HG02642 (cell line): ENCODE measurements around the gene C1R.
A peak's percentile ranks its signal among the peaks of the same experiment; 100 is the strongest.
"Not testable (repeated sequence)": the region's sequence is repeated elsewhere in the genome, so short reads cannot be mapped to it uniquely, and the experiment has no call there.

Experiments
- ATAC-seq: cut with Tn5 transposase; IDR thresholded peaks from one replicate; pipeline ENCODE4 v1.9.1; 2021; ENCODE audit warnings: mild to moderate bottlenecking; ENCODE audit not compliant: unreplicated experiment, poor library complexity

C1R gene

DNA sequence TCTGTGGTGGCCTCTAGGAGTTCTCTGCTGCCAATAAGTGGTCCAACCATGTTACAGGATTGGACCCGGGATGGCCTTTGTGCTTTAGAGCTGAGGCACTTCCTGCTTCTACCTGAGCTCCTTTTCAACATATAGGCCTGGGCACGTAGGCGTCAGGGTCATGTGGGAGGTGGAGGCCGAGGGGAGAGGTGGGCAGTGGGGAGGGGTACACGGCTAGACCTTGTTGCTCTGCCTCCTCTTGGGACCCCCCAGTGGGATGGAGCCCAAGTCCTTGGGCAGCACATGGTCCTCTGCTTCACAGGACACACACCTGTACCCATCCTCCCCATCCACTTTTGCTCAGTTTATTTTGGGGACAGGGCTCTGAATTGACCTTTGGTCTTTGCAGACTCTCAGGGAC is 29.1 kb upstream of the C1R start:
- no peak for ATAC-seq

DNA sequence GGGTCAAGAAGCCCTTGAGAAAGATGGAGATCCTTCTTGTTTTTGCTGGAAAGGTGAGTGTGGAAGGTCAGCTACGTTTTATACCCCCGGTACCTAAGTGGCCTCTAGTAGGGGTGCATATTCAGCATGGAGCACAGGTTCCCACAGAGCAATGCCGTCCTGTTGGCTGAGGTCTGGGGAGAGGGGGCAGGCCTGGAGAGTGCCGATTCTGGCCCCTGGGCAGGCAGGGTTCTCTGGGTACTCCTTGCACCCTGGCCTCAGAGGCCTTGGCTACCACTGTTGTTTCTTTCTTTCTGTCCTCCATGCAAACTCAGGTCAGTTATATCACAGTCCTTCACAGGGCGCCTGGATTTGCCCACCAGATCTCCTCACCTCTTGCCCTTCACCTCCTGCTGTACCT is 27.9 kb upstream of the C1R start:
- ATAC-seq = no peak

DNA sequence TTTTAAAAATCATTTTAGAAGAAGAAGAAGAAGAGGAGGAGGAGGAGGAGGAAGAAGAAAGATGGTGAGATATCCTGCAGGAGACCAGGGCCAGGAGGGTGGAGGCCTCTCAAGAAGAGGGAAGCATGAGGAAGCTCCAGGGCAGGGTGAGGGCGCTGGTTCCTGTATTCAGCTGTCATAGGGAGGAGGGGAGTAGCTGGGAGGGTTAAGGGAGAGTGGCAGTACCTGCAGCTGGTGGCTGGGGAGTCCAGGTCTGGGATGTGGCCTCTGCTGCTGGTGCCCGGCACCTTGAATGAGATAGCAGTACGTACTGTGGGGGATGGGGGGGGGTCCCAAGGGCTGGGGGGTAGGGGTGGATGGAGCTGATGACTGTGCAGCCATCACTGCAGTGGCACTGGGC is 26.6 kb upstream of the C1R start:
- ATAC-seq = no peak

DNA sequence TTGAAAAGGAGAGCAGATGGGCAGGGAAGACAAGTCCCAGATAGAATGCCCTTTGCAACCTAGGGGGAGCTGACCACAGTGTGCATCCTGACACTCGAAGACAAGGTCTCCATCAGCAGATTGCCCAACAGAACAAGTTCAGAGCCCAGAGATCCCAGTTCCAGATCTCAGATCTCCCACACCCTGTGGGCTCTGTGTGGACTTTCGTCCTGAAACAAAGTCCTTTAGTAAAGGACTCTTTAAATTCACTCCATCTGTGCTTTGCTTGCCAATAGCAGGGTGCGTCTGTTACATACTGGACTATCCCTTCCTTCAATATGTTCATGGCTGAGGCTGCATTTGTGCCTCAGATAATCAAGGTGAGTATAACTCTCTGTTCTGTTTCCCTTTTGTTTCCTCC is 25.4 kb upstream of the C1R start:
- no peak for ATAC-seq

DNA sequence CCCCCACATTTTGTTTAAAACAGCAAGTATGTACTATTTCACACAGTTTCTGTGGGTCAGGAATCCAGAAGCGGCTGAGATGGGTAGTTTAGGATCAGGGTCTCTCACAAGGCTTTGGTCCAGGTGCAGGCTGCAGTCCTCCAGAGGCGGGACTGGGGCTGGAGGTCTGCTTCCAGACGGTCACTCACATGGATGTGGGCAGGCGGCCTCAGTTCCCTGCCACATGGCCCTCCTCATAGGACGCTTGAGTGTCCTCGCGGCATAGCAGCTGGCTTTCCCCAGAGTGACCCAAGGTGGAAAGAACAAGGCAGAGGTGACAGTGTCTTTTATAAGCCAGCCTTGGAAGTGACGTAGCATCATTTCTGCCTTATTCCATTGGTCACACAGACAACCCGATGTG is 24.7 kb upstream of the C1R start:
- ATAC-seq = no peak

DNA sequence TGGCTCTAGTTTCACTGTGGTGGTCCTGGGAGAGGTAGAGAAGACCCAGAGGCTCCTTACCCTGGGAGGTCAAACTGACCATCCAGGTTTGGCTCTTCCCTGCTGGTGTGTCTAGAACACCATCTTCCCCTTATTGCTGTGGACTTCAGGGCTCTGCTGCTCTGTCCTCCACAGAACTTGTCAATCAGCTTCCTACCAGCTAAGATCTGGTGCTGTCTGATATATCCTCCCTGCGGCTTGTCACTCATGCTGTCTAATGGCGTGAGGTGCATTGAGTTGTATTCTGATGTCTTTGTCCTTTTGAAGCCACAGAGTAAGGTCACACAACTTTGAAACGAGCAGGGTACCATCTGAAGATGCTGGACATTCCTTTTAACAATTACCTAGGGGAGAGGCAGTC is 24.0 kb upstream of the C1R start:
- ATAC-seq = no peak

DNA sequence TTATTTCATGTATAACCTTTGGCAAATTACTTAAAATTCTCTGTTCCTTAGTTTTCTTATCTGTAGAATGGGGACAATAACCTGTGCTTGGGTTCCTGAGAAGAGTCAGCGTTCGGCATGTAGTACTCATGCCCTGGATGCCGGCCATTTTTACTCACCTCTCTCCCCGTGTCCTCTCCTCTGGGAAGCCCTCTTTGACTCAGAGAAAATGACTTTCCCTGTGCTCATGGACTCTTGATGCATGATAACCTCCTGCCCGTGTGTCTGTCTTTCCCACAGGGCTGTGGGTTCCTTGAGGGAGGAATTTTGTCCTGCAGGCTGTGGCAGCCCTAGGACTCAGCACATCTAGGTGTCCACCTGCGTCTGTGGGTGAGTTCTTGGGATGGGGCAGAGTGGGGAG is 22.6 kb upstream of the C1R start:
- ATAC-seq = no peak

DNA sequence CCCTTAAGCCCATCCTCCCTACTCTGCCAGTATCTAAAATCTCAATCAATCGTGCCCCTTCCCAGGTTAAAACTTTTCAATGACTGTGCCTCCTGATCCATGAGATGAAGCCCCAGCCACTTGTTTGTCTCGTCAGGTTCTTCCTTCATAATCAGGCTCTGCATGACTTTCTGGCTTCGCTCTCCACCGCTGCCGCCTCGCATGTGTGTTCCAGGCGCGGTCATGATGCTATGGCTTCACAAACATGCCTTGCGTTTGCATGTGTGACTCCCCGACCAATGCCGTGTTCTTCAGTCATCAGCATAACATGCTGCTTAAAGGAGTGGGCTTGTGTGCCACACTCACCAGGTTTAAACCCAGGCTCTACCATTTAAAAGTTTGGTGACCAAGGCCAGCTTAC is 21.8 kb upstream of the C1R start:
- ATAC-seq = no peak

DNA sequence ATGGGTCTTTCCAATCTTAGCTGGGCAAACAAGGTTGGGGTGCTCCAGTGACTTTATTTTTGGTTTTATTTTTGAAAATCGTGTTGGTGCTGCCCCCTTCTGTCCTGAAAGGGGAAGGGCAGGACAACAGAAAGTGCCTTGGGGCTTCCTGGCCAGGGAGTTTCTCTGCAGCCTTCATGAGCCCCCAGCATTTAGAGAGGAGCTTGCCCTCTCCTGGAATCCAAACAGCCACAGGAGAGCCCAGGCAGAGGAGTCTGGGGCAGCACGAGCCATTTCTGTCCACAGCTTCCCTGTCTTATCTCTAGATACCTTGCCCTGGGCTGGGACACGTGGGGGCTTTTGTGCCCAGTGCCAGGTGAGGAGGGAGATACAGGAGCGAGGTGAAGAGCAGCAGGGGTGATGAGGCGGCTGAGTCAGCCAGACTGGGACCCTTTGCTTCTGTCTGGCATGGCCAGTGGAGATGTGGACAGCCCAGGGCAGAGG is 21.2 kb upstream of the C1R start:
- ATAC-seq = no peak

DNA sequence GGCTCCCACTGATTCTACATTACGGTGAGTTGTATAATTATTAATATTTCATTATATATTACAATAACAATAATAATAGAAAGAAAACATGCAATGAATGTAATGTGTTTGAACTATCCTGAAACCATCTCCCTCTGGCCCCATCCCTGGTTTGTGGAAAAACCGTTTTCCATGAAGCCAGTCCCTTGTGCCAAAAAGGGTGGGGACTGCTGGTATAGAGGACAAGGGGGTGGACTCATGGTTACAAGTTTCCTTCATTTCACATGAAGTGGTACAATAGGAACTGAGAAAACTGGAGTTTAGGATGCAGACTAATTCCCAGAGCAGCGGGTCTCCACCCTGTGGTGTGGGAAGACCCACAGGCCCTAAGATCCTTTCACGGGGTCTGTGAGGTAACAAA is 19.8 kb upstream of the C1R start:
- ATAC-seq = no peak

DNA sequence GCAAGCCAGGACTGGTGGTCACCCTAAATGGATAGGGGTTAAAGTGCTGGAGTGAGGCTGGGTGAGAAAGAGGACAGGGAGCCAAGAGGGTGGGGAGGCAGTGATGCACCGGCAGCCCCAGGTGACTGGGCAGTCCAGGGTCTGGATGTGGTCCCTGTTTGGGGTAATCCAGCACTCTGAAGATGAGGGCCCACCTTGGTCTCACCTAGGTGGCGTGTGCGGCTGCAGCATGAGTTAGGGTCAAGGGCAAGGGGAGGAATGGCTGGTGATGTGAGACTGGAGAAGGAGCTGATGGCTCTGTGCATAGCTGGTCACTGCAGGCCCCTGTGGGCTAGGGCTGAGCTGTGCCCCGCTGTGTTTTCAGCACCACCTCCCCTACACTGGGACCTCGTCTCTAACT is 18.4 kb upstream of the C1R start:
- no peak for ATAC-seq

DNA sequence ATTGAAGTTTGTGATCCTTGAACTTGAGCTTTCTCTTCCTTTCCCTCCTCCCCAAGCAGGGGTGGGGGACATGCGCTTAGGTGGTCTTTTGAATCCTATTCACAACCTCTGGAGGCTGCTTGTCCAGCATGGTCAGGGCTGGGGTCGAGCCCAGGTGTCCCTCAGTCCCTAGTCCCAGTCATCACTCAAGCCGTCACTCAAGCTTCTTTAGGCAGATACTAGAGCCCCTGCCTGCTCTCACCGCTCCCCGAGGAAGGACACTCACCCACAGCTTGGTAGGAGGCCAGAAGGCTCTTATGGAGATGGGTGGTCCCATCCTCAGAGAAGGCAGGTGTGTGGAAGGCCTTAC is 17.3 kb upstream of the C1R start:
- no peak for ATAC-seq

DNA sequence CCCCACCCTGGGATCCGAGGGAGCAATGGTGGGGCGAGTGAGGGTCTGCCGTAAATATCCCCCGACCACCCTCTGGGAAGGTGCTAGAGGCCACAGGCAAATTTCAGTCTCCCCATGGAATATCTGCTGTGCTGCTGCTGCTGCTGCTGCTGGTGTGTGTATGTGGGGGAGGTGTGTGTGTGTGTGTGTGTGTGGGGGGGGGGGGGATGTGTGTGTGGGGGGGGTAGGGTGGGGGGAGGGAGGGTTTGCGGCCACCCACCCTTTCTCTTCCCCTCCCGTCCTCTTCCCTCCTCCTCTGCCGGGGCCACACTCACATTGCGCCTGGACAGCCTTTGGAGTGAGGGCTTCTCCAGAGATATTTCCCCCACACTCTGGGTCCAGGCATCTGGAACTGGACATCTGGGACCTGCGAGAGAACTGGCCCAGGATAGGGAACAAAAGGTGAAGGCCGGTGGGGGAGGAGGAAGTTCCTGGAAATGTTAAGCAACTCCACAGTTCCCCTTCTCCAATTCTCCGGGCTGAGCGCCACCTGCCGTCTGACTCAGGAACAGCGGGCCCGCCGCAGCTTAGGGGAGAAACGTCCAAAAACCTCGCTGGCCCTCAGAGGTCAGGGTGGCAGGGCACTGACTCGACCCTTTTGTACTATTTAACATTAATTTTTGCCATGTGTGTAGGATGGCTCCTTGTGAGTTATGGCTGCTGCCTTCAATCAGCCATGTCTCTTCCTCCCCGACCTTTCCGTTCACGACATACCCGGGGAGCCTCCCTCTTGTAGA is 16.7 kb upstream of the C1R start, which contains the start of gene C1RL:
C1RL (minus strand) TSS at position 419 of the 776 bp plus-strand sequence; CDS start at position 385, 34 bp downstream.
- peak; percentile 45 for ATAC-seq

DNA sequence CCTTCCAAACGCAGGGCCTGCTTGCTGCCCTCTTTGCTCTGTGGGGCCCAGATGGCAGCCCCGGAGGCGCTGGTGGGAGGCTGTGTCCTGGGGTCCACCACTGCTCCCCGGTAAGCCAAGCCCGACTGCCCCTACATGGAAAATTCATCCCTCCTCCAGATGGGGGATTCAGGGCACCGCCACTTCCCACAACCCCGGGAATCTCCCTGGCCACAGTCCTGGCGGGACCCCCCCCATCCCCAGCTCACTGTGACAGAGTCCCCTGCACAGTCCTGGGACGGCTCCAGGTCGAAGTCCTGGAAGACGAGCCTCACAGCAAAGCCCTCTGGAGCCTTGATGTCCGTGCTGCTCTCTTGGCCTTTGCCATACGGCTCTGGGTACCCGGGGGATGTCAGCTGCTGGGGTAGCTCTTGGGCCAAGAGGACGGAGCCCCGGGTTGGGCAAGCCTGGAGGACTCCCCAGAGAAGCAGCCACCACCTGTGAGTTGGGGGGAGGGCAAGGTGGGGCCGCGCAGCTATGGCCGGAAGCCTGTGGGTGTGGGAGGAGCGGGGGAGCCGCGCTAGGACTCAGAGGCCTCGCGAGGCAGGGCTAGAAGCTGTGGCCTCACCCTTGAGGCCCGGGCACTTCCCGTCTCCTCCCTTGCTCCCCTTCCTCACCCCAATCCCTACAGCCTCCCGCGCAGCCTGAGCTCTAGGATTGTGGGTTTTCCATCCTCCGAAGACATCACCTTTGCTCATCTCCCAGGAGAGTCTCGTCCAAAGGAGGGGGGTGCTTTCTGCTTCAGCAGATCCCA is 16.0 kb upstream of the C1R start:
- peak; percentile 89 for ATAC-seq

DNA sequence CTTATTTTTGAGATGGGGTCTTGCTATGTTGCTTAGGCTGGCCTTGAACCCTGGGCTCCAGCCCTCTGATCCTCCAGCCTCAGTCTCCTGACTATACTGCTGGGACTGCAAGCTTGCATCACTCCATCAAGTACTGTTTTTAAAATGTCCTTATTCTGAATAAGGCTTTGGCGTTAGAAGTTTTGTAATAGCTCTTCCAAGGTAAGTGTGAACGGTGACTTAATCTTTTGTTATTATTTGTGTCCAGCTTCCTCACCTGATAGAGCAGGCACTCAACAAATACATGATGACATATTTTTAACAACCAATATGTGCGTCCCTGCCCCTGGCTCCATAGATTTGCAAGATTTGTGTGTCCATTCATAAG is 15.4 kb upstream of the C1R start:
- no peak for ATAC-seq

DNA sequence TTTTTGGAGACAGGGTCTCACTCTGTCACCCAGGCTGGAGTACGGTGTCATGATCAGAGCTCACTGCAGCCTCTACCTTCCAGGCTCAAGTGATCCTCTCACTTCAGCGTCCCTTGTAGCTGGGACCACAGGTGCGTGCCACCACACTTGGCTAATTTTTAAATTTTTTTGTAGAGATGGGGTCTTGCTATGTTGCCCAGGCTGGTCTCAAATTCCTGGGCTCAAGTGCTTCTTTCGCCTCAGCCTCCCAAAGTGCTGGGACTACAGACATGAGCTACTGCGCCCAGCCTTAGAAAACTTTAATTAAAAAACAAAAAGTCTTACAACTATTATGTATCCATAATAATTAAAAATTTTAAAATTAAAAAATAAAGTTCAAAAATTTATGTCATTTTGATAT is 14.9 kb upstream of the C1R start:
- ATAC-seq = not testable (repeated sequence)

DNA sequence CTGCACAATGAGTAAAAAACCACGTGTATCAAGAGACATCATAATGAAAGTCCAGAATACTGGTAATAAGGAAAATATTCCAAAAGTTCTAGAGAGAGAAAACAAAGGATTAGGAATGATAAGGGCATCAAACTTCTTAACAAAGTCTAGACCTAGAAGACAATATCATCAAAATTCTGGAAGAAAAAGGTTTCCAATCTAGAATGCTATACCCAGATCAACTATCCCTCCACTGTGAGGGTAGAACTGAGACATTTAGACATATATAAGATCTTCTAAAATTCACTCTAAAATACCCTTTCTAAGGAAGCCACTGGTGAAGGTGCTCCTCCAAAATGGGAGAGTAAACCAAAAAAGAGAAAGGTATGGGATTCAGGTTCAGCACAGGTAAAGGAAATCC is 13.8 kb upstream of the C1R start:
- no peak for ATAC-seq

DNA sequence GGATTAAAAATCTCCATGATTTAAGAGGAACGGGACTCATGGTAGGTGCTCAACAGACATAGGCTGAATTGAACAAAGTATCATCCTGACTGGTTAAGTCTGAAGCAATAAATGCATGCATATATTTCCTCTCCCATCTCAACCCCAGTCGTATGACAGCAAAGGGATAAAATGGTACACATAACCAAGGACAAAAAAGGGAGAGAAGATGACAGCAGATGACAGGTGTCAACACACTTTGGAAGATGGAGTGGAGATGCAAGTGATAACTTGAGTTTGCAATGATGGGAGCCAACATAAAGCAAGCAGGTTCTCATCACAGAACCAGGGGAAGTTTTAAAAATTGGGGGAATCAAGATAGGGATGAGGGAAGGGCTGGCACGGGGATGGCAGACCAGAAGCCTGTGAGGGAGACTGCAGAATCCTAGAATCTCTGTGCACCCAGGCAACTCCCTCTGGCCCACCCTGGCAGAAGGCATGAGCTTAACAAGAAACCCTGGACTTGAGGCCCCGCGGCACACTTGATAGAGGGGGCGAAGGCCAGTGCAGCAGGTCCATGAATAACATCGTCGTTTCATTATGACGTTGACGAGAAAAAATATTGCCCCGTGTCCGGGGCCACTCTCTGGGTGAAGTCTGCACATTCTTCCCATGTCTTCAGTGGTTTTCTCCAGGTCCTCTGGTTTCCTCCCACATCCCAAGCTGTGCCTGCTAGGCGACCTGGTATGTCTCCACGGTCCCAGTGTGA is 11.8 kb upstream of the C1R start:
- ATAC-seq = no peak

DNA sequence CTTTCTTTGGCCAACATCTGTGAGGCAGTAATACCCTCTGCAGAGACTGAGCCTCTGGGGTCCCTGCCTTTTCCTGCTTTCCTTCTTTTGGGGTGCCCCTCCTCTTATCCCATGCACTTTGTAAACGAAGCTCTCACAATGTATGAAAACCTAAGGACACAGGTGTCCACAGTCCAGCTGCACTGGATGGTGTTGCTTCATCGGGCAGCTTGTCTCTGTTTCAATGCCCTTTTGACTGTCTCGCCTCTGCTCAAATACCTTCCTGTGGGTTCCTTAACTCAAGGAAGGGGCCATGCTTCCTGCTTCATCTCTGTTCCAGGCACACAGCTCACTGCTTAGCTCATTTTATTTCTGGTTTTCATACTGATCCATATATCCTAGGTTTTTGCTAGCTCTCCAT is 10.3 kb upstream of the C1R start:
- no peak for ATAC-seq

DNA sequence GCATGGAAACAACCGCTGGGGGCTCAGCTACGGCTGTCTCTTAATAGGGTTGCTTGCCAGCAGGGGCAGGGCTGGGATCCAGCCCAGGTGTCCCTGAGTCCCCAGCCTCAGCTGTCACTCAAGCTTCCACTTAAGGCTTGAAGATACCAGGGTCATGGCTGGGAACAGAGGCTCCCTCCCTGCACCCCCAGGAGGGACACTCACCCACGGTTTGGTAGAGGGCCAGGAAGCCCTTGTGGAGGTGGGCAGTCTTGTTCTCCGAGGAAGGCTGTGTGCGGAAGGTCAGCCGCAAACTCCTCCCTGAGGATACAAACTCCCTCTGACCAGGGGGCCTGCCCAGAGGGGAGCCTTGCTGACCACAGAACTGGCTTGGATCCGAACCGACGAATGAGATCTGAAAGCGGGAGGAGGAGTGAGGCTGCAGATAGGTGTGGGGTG is 9.5 kb upstream of the C1R start:
- no peak for ATAC-seq

DNA sequence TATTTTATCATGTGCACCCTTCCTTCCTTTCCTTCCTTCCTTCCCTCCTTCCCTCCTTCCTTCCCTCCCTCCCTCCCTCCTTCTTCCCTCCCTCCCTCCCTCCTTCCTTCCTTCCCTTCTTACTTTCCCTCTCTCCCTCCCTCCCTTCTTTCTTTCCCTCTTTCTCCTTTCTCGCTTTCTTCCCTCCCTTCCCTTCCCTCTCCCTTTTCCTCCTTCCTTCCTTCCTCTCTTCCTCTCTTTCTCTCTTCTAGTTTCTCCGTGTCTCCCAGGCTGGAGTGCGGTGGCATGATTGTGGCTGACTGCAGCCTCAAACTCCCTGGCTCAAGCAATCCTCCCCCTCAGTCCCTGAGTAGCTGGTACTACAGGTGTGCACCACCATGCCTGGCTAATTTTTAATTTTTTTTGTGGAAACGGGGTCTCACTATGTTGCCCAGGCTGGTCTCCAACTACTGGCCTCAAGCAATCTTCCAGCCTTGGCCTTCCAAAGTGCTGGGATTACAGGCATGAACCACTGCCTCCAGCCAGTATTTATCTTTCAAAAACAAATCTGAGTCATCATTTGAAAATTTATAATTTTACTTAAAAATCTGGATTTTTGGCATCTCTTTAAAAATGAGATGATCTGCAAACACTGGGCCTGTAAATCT is 8.9 kb upstream of the C1R start:
- no peak for ATAC-seq
